ENCODE measurements around the gene ALG14.
A peak's percentile ranks its signal among the peaks of the same experiment; 100 is the strongest.
"Not testable (repeated sequence)": the region's sequence is repeated elsewhere in the genome, so short reads cannot be mapped to it uniquely, and the experiment has no call there.

ALG14 gene, protein sequence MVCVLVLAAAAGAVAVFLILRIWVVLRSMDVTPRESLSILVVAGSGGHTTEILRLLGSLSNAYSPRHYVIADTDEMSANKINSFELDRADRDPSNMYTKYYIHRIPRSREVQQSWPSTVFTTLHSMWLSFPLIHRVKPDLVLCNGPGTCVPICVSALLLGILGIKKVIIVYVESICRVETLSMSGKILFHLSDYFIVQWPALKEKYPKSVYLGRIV

GRCh38 chr1:95072532-95073419 is at the start of gene ALG14:
TSS of gene ALG14 (minus strand) at chr1:95072951. CDS start at chr1:95072898, 53 bp downstream.
- peak; percentile 82 to 89 for DNase-seq

DNA sequence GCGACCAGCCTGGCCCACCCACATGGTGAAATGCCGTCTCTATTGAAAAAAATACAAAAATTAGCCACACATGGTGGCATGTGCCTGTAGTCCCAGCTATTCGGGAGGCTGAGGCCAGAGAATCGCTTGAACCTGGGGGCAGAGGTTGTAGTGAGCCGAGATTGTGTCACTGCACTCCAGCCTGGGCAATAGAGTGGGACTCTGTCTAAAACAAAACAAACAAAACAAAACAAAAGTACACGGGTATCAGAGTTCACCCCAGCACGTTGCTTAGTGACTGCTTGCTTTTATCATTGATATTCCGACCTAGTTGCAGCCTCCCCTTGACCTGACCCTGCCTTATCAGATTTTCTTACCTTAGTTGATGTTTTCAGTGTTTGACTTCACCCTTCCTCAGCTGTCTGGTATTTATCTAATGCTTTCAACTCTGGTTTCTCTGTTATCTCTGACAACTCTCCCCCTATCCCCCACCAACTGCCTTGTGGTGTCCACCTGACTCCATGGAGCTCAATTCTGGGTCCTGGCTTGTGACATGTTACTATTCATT is 49.5 kb upstream of the ALG14 start:
- DNase-seq: no peak

DNA sequence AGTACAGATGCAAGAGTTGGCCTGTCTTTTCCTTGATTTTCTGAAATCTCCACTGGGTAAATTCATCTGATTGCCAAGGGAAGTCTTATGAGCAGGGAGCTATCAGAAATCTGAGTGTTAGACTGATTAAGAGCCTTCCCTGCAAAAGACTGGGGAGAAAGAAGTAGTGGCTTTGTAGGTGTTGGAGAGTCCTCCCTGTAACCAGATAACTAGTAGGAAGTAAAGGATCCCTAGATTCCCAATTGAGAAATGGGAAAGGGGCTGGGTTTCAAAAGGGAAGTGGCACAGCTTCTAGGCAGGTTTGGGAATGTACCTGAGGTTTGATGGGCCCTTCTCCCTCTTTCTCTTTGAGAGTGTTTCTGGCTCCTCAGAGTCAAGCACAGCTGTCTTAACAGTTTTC is 46.5 kb upstream of the ALG14 start:
- no peak for DNase-seq

DNA sequence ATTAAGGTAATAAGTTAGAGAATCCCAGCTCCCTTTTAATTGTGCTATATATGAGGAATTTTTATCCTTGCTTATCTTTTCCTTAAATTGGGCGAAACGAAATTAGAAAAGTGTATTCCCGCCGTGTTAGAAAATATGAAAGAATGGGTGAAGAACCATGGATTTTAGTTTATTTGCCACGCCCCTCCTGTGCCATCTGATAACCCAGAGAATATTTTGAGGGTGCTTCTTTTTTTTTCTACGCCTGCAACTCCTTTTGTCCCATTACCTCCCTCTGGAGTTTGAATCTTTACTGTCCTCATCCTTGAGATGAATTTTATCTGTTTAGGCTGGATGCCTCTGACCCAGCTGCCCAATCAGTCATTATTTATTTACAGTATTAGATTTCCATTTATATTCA is 46.0 kb upstream of the ALG14 start:
- DNase-seq: no peak

GRCh38 chr1:95118067-95118499 is 45.3 kb upstream of the ALG14 start:
- no peak for DNase-seq

DNA sequence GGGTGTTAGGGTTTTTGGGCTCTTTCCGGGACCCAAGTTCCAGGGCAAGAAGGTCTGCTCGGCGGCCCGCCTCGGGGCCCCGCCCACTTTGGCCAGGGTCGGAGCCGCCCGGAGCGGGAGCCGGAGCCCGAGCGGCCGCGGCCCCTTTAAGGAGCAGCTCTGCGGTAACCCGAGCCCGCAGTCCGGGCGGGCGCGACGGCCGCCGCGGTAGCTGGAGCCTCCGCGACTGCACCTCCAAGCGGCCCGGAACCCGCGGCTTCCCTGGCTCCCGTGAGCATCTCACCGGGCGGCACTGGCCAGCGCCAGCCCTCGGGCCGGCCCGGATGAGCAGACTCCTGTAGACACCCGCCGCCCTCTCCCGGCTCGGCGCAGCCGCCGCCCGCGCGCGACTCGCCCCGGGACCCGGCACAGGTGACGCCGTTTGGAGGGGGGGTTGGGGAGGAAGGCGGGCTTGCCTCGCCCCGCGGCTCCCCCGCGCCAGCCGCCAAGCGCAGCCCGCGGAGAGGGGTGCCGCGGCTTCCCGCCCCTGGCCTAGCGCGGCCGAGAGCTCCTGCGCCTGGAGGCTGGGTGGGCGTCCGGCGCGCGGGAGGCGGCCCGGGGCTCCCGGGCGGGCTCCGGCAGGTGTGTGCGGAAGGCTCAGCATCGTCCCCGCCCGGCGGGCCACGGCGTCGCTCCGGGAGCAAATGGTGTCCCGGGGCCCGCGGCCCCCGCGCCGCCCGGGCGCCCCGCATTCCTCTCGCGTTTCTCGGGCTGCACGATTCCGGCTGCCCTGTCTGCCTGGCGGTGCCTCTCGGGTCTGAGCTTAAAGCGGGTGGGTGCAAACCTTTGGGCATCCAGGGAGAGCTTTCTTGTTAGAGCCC is 44.7 kb upstream of the ALG14 start, which contains the start of gene TLCD4:
TSS of gene TLCD4 (plus strand) at position 149 of the 860 bp plus-strand sequence. CDS start 26,547 bp downstream, outside the sequence.
- DNase-seq: peak; percentile 49 to 55

DNA sequence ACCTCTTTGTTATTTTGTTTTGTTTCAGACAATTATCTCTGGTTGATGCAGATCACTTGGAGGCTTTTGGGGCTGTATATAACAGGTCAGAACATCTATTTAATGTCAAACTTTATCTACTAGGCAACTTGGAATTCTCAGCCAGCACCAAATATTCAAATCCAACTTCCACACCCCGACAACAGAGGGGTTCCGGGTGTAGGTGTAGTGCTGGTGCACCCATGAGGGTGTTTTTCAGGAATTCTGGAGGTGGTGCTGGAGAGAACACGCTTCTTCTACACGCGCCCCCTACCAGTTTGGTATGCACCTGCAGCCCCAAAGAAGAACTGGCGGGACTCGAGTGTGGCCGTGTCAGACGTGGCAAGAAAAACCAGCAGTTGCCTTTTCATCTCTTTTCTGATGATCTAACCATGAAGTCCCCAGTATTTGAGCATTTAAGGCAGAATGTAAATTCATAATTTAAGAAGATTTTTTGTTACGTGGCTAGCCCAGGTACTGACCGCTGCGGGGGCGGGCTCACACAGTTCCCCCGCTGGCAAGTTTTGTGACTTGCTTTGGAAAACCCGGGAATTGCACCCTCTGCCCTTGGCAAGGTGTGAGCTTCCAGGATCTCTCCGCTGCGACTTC is 43.9 kb upstream of the ALG14 start:
- DNase-seq: peak; percentile 62 to 69

GRCh38 chr1:95115708-95116137 is 43.0 kb upstream of the ALG14 start:
- no peak for DNase-seq

DNA sequence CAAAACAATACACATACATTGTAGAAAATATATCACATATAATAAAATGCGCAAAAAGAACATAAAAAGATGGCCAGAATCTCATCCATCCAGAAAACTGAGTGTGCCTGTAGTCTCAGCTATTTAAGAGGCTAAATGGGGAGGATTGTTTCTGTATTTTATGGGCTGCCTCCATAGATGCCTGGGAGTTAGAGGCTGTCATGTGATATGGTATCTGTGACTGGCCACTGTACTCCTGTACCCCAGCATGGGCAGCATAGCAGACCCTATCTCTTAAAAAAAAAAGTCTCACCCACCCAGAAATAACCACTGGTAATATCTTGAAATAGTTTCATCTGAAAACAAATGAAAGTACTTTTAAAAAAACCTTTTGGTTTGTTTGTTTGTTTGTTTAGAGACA is 40.9 kb upstream of the ALG14 start:
- no peak for DNase-seq

GRCh38 chr1:95111014-95111413 is 38.3 kb upstream of the ALG14 start:
- DNase-seq: no peak

DNA sequence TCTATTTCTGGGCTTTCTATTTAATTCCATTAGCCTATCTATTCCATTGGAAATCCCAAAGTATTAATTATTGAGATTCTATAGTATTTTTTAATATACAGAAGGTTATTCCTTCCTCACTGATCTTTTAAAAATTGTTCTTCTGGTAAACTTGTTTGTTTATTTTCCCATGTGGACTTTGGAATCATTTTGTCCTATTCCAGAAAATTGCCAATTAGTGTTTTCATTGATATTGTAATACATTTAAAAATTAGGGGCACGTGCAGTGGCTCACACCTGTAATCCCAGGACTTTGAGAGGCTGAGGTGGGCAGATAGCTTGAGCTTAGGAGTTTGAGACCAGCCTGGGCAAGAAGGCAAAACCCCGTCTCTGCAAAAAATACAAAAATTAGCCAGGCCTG is 36.0 kb upstream of the ALG14 start:
- no peak for DNase-seq

DNA sequence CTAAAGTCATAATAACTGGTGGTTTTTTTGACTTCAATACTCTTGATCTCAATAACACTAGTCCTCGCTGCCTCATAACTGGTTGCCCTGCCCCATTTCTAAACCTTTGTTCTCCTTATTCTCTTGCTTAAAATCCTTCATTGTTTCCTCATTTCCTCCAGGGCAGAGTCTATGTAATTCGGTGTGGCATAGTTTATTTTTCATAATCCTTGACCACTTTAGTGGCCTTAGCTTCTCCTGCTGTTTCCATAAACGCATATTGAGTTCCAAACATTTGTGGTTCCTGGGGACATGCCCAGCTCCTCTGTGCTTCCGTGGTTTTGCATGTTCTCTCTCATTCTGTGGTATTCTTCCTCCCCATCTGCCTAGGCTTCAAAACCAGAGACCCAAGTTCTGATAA is 25.4 kb upstream of the ALG14 start:
- DNase-seq: no peak

DNA sequence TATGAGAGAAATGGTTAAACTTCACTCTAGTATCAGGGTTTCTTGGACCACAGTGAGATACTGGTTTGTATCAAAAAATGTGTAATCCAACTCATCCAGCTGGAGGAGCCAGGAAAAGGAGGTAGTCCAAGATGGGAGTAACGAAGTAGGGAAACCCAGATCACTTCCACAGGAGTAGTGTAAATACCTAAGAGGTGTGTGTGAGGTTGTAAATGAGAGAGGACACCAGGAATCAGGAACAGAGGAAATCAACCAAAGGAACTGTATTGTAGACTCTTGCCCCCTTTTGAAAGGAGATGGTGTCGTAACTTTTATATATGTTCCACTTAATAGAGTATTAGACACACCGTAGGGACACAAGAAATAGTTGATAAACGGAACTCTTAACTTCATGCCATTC is 24.7 kb upstream of the ALG14 start:
- DNase-seq: no peak

DNA sequence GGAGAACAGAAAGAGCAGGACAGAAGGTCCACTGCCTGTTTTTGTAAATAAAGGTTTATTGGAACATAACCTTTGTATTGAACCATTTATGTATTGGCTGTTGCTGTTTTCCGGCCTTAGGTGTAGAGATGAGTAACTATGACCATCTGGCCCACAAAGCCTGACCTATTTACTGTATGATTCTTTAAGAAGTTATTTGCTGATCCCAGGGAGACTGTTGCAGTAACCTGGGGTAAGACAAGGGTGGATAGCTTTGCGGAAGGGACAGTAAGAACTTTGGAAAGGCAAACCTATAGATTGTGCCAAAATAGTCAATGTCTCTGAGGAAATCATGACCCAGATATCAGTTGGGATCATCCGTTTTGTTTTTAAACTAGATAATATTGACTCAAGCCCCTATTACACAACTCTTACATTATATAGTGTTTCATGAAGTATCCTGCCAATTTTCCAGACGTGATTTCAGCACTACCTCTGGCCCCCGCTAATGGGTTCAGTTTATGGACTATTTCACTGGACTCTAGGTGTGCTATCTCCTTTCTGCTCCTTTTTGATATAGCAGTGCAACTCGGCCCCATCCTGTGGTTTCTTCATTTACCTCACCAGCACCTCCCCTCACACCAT is 23.6 kb upstream of the ALG14 start:
- no peak for DNase-seq

- no peak for DNase-seq
These were observed 23.1 kb upstream of the ALG14 start for GRCh38 chr1:95095833-95096217.

DNA sequence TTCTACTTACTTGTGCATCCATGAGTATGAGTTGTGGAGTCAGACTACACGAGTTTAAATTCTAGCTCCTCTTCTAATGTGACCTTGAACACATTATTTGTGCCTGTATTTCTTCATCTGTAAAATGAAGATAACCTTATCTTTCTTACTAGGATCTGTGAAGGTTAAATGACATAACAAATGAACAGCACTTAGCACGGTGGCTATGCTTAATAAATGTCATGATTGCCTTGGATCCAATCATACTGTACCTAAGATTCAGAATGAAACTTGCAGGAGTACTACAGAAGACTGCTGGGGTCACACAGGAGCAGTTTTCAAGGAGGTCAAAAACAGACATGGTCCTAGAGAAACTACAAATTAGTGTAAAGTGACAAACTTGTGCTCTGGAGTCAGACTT is 22.2 kb upstream of the ALG14 start:
- DNase-seq: no peak

DNA sequence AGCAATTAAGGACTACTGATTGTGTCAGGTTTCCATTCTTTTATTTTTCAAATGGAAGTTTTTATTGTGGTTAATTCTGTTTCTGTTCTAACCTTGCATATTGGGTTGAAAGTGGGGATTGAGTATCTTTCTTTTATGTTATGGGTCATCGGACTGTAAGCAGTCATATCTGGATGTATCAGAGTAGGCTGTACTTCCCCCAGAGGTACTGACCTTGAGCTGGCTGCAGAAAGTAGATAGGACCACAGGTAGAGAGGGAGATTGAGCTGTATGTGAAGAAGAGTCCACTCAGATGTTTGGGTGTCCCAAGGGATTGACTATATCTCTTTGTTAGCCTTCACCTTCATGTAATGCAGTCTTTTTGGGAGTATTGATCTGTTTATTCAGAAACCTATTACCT is 20.5 kb upstream of the ALG14 start:
- no peak for DNase-seq

DNA sequence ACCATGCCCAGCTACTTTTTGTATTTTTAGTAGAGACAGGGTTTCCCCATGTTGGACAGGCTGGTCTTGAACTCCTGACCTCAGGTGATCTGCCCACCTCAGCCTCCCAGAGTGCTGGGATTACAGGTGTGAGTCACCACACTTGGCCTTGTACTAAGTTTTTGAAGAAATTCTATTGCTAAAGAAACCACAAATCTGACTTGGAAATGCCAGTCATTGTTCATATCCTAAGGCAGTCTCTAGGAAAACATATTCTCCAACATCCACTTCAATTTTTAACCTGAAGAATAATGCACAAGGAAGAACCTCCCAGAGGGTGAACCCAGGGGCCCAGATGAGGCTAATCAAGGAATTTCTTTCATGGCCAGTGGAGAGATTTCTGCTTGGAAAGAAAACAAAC is 20.1 kb upstream of the ALG14 start:
- DNase-seq: not testable (repeated sequence)

DNA sequence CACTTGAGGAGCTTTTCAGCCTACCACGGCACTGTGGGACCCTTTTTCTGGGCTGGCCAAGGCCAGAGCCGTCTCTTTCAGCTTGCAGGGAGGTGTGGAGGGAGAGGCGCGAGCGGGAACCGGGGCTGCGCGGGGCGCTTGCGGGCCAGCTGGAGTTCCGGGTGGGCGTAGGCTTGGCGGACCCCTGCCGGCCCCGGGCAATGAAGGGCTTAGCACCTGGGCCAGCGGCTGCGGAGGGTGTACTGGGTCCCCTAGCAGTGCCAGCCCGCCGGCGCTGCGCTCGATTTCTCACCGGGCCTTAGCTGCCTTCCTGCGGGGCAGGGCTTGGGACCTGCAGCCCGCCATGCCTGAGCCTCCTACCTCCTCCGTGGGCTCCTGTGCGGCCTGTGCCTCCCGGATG is 18.5 kb upstream of the ALG14 start:
- DNase-seq: not testable (repeated sequence)

DNA sequence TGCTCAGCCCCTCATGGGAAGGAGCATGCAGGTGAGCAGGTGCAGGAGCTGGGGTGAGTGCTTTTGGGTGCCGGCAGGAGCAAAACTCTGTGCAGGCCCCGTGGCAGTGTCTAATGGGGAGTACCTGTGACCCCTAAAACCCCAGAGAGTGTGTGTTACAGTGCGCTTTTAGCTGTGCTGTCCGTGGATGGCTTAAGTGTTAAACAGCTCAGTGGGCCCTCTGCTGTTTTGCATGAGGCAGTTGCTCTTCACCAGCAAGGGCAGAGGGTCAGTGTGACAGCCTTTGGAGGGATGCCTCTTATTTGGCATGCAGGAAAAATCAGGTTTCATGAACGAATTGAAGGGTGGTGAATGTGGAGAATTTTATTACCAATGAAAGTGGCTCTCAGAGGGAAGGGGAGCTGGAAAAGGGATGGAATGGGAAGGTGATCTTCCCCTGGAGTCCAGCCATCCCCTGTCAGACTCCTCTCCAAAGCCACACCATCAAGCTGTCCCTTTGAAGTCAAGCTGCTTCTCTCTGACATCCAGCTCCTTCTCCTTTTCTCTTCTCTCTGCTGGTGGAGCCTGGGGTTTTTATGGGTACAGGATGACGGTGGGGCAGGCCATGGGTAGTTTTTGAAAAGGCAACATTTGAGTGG is 17.0 kb upstream of the ALG14 start:
- DNase-seq: no peak

- no peak for DNase-seq
These were observed 15.6 kb upstream of the ALG14 start for GRCh38 chr1:95088303-95088702.
